ENCODE results near the gene MAOA. TPM values are rescaled to one million over a fixed set of nuclear protein-coding genes. Genes with fewer than 3 reads are reported as not detected.
A peak's percentile ranks its signal among the peaks of the same experiment; 100 is the strongest.
"Not testable (repeated sequence)": the region's sequence is repeated elsewhere in the genome, so short reads cannot be mapped to it uniquely, and the experiment has no call there.

Gene MAOA
- 0.37 TPM for polyA plus RNA-seq (2013, experiment 1 of 2; ENCODE audit: insufficient read length)
- 0.76 TPM for polyA plus RNA-seq (2013, experiment 2 of 2; ENCODE audit: insufficient read length)

GRCh38 chrX:43656005-43656494, at the start of gene MAOA:
Gene MAOA (plus strand): TSS chrX:43656299. CDS start chrX:43656342, 43 bp downstream.
- peak; percentile 1 for DNase-seq

GRCh38 chrX:43612400-43612799, 43.7 kb upstream of the MAOA start:
- no peak for DNase-seq

- no peak for DNase-seq
These were observed 40.4 kb upstream of the MAOA start for GRCh38 chrX:43615660-43616059.

- no peak for DNase-seq
These were observed 37.5 kb upstream of the MAOA start for GRCh38 chrX:43618366-43619205.

- DNase-seq: not testable (repeated sequence)
These were observed 36.2 kb upstream of the MAOA start for GRCh38 chrX:43619861-43620260.

- no peak for DNase-seq
These were observed 29.0 kb upstream of the MAOA start for GRCh38 chrX:43627147-43627546.

- no peak for DNase-seq
These were observed 28.4 kb upstream of the MAOA start for GRCh38 chrX:43627669-43628068.

GRCh38 chrX:43629229-43629628, 26.9 kb upstream of the MAOA start:
- no peak for DNase-seq

GRCh38 chrX:43631841-43632240, 24.3 kb upstream of the MAOA start:
- DNase-seq: peak; percentile 36

- DNase-seq: no peak
These were observed 23.0 kb upstream of the MAOA start for GRCh38 chrX:43633081-43633480.

- no peak for DNase-seq
These were observed 22.3 kb upstream of the MAOA start for GRCh38 chrX:43633757-43634156.

- no peak for DNase-seq
These were observed 15.6 kb upstream of the MAOA start for GRCh38 chrX:43640482-43640881.

GRCh38 chrX:43641691-43642090, 14.4 kb upstream of the MAOA start:
- no peak for DNase-seq

- no peak for DNase-seq
These were observed 12.9 kb upstream of the MAOA start for GRCh38 chrX:43643201-43643600.

- DNase-seq: no peak
These were observed 12.4 kb upstream of the MAOA start for GRCh38 chrX:43643662-43644061.

- peak; percentile 88 for DNase-seq
These were observed 11.9 kb upstream of the MAOA start for GRCh38 chrX:43644124-43644701.

GRCh38 chrX:43646800-43647199, 9.3 kb upstream of the MAOA start:
- DNase-seq: no peak

- peak; percentile 90 for DNase-seq
These were observed 1.5 kb upstream of the MAOA start for GRCh38 chrX:43654431-43655150.

- DNase-seq: peak; percentile 44
These were observed 721 bp upstream of the MAOA start for GRCh38 chrX:43655151-43656004.

GRCh38 chrX:43657671-43658070, 1.6 kb downstream of the MAOA start:
- DNase-seq: no peak

GRCh38 chrX:43661521-43662240, 5.6 kb downstream of the MAOA start:
- no peak for DNase-seq

Data from fibroblast of skin of back (primary cell).